Uterus (tissue), 4 donors: Measurements from ENCODE around the gene FYCO1. TPM values are rescaled to one million over a fixed set of nuclear protein-coding genes. Genes with fewer than 3 reads are reported as not detected.

Source experiments
- DNase-seq, 2 donors: peaks; one replicate each; pipeline ENCODE4 v3.0.0-alpha.2; 2019 to 2020
- H3K27ac ChIP-seq, 2 donors: fragments of 200-600 bp; sonication (generic); 1 replicate in 1 of 2; 2 replicates in 1 of 2; pipeline ENCODE4 v1.5.1; 2016 to 2018
- H3K27me3 ChIP-seq, 2 donors: fragments of 200-600 bp; sonication (generic); one replicate each; pipeline ENCODE4 v1.5.1; 2018 to 2019; ENCODE audit warnings: control low read depth in 1 of 2
- H3K36me3 ChIP-seq, 2 donors: fragments of 200-600 bp; sonication (generic); one replicate each; pipeline ENCODE4 v1.5.1; 2019; ENCODE audit warnings: control low read depth in 1 of 2
- H3K4me1 ChIP-seq, 2 donors: fragments of 200-600 bp; sonication (generic); one replicate each; pipeline ENCODE4 v1.5.1; 2018 to 2019; ENCODE audit warnings: control low read depth in 1 of 2
- H3K4me3 ChIP-seq, 2 donors: fragments of 200-600 bp; sonication (generic); 1 replicate in 1 of 2; 2 replicates in 1 of 2; pipeline ENCODE4 v1.5.1; 2018 to 2019; ENCODE audit warnings: mild to moderate bottlenecking in 1 of 2
- H3K9me3 ChIP-seq, 2 donors: fragments of 200-600 bp; sonication (generic); one replicate each; pipeline ENCODE4 v1.5.1; 2019; ENCODE audit warnings: control low read depth in 1 of 2
- CTCF ChIP-seq, 4 experiments: fragments of 200-600 bp in 2 of 4; fragments of 450-650 bp in 2 of 4; sonication (generic) in 2 of 4; IDR thresholded peaks; one replicate each; pipeline ENCODE4 v1.5.1; 2016 to 2019; ENCODE audit warnings: antibody characterized with exemption in 4 of 4, mild to moderate bottlenecking in 2 of 4, moderate library complexity in 1 of 4
- POLR2A ChIP-seq, 2 donors: fragments of 450-650 bp; IDR thresholded peaks; one replicate each; pipeline ENCODE4 v1.6.1; 2016; ENCODE audit warnings: antibody characterized with exemption in 2 of 2, mild to moderate bottlenecking in 1 of 2, moderate library complexity in 1 of 2
- intact Hi-C: fragments of 100-400 bp; cut with DNase I; formaldehyde crosslinking; loops from one replicate; pipeline ENCODE4 v1.15.1; 2023; ENCODE audit warnings: low total_unique reads
- total RNA-seq, 4 donors: library from RNA; depleted of rRNA in 3 of 4; stranded (reverse); fragments of >200 nt in 3 of 4; gene quantifications; one replicate each; pipeline versions ENCODE4 v1.1.0 to v1.2.4, GENCODE V29; 2014 to 2023
- donor health status: DM: yes; HTN: yes; CAD: no.

FYCO1 gene
- total RNA-seq, 4 donors from 2014 or later: 16.5 to 74.4 (median 27.8) TPM

GRCh38 chr3:45980229-45980813 is 15.3 kb downstream of the FYCO1 start:
- Histone ChIP-seq H3K36me3 (no peaks in the 10 kb centered on the region), H3K4me3 (no peak overlapping the region), H3K27ac (peak overlapping the region; percentile 35 to 82), H3K9me3 (no peaks in the 10 kb centered on the region), H3K27me3 (no peaks in the 10 kb centered on the region), H3K4me1 (peaks cover 17 to 27% of the 10 kb centered on the region in 2 donors)
- no peak for DNase-seq
- intact Hi-C loops: no loop called here
- no peak for TF ChIP-seq POLR2A (IDR thresholded peaks at IDR 0.05)
- no peak for TF ChIP-seq CTCF (IDR thresholded peaks at IDR 0.05)

GRCh38 chr3:45979378-45979777 is 16.2 kb downstream of the FYCO1 start:
- Histone ChIP-seq H3K27me3 (no peaks in the 10 kb centered on the region), H3K4me3 (no peak overlapping the region), H3K36me3 (no peaks in the 10 kb centered on the region), H3K27ac (peak overlapping the region; percentile 35 to 82), H3K9me3 (no peaks in the 10 kb centered on the region), H3K4me1 (peaks cover 8 to 18% of the 10 kb centered on the region in 2 donors)
- intact Hi-C loops: no loop called here
- TF ChIP-seq CTCF (IDR thresholded peaks at IDR 0.05) (no peak), POLR2A (IDR thresholded peaks at IDR 0.05) (no peak)
- DNase-seq: no peak

- peaks cover 5 to 22% of the 10 kb centered on the region in 2 donors for H3K4me1 ChIP-seq
These were observed 17.4 kb downstream of the FYCO1 start for GRCh38 chr3:45978006-45978761.

GRCh38 chr3:45976191-45977091 is 19.2 kb downstream of the FYCO1 start:
- intact Hi-C loops: no loop called here
- H3K27ac ChIP-seq: peak overlapping the region; percentile 82 to 85
- no peak for DNase-seq
- H3K27me3 ChIP-seq: no peaks in the 10 kb centered on the region
- no peak overlapping the region for H3K4me3 ChIP-seq
- TF ChIP-seq CTCF (IDR thresholded peaks at IDR 0.05) (no peak), POLR2A (IDR thresholded peaks at IDR 0.05) (no peak)
- no peaks in the 10 kb centered on the region for H3K36me3 ChIP-seq
- peaks cover 5 to 26% of the 10 kb centered on the region in 2 donors for H3K4me1 ChIP-seq
- no peaks in the 10 kb centered on the region for H3K9me3 ChIP-seq

More at GRCh38 chr3:45978006-45978761, 17.4 kb downstream of the FYCO1 start:
- no peak overlapping the region for H3K4me3 ChIP-seq
- no peaks in the 10 kb centered on the region for H3K27me3 ChIP-seq
- no peaks in the 10 kb centered on the region for H3K36me3 ChIP-seq
- intact Hi-C loops: no loop called here
- no peaks in the 10 kb centered on the region for H3K9me3 ChIP-seq
- peak overlapping the region; percentile 82 to 85 for H3K27ac ChIP-seq
- TF ChIP-seq CTCF (IDR thresholded peaks at IDR 0.05): no peak
- TF ChIP-seq POLR2A (IDR thresholded peaks at IDR 0.05): no peak
- peak in 1 of 2 donors; percentile 63 for DNase-seq
